K562 (cell line): ENCODE data around the gene GYG2. TPM values are rescaled to one million over a fixed set of nuclear protein-coding genes. Genes with fewer than 3 reads are reported as not detected.
A peak's percentile ranks its signal among the peaks of the same experiment; 100 is the strongest.

ENCODE experiments used
- CREB3 ChIP-seq: fragments of 450-650 bp; conservative IDR thresholded peaks from 2 replicates; pipeline ENCODE4 v1.6.1; 2016; ENCODE audit warnings: missing genetic modification characterization, low read depth, mild to moderate bottlenecking, missing compliant biosample characterization, moderate library complexity
- FOXA3 ChIP-seq, 2 experiments: fragments of 450-650 bp in 1 of 2; sonication (generic) in 1 of 2; formaldehyde crosslinking; IDR thresholded peaks in 1 of 2; conservative IDR thresholded peaks in 1 of 2; 2 replicates each; pipeline versions ENCODE4 v1.4.0 to v1.8.0; 2020 to 2022; ENCODE audit warnings: mild to moderate bottlenecking in 2 of 2, missing genetic modification reagents in 1 of 2
- KDM2B ChIP-seq: fragments of 250-450 bp; sonication (Bioruptor Pico); IDR thresholded peaks from 2 replicates; pipeline ENCODE4 v1.8.0; 2021; ENCODE audit warnings: mild to moderate bottlenecking, moderate library complexity
- MCM5 ChIP-seq: fragments of 450-650 bp; IDR thresholded peaks from 2 replicates; pipeline ENCODE4 v1.6.1; 2016; ENCODE audit warnings: low read depth
- NEUROD1 ChIP-seq: fragments of 150-350 bp; IDR thresholded peaks from 2 replicates; pipeline ENCODE4 v1.6.1; 2014; ENCODE audit warnings: borderline replicate concordance, low read length, low read depth; ENCODE audit not compliant: partially characterized antibody
- PHB2 ChIP-seq: fragments of 450-650 bp; IDR thresholded peaks from 2 replicates; pipeline ENCODE4 v1.6.1; 2017; ENCODE audit warnings: low read depth
- USF1 ChIP-seq: sonication (generic); formaldehyde crosslinking; IDR thresholded peaks from 2 replicates; pipeline ENCODE4 v1.9.0; 2022; ENCODE audit warnings: mild to moderate bottlenecking, missing genetic modification reagents
- ZBTB11 ChIP-seq, 3 experiments: fragments of 200-800 bp in 1 of 3; fragments of 250-450 bp in 1 of 3; fragments of 450-650 bp in 1 of 3; sonication (Bioruptor Pico) in 1 of 3; sonication (Bioruptor generic) in 1 of 3; formaldehyde crosslinking in 1 of 3; IDR thresholded peaks; 2 replicates each; pipeline versions ENCODE4 v1.6.1 to v1.8.0; 2016 to 2022; ENCODE audit warnings: mild to moderate bottlenecking in 2 of 3, missing genetic modification characterization in 2 of 3, missing compliant biosample characterization in 1 of 3, moderate library complexity in 1 of 3
- ZNF212 ChIP-seq: fragments of 450-650 bp; formaldehyde crosslinking; IDR thresholded peaks from 2 replicates; pipeline ENCODE4 v1.4.0; 2020; ENCODE audit warnings: mild to moderate bottlenecking
- polyA plus RNA-seq, 8 experiments: library from polyadenylated mRNA; depleted of rRNA in 4 of 8; stranded (reverse) in 5 of 8; unstranded in 3 of 8; fragments of >200 nt; fragmentation: Nextera tagmentation in 2 of 8; fragmentation: Illumina TruSeq in 1 of 8; extraction: Ambion mirVana in 2 of 8; extraction: Trizol in 1 of 8; gene quantifications; 2 replicates each; pipeline versions ENCODE4 v1.2.1 to v1.2.3, GENCODE V29; 2011 to 2014; ENCODE audit warnings: inconsistent platforms in 1 of 8, missing spikeins in 1 of 8
- total RNA-seq, 7 experiments: library from RNA; depleted of rRNA in 6 of 7; stranded (reverse); fragments of >200 nt in 6 of 7; fragmentation: Illumina TruSeq in 2 of 7; extraction: Trizol in 2 of 7; gene quantifications; 2 replicates each; pipeline versions ENCODE4 v1.2.1 to v1.2.3, GENCODE V29; 2011 to 2021; ENCODE audit warnings: low replicate concordance in 1 of 7
- TF ChIP-seq, protein P1 (sequence below): fragments of 250-450 bp; sonication (Bioruptor Pico); IDR thresholded peaks from 2 replicates; pipeline ENCODE4 v1.5.0; 2020; ENCODE audit warnings: mild to moderate bottlenecking, borderline replicate concordance
- TF ChIP-seq, protein P2 (sequence below): fragments of 250-450 bp; sonication (Bioruptor Pico); IDR thresholded peaks from 2 replicates; pipeline ENCODE4 v1.5.0; 2021

Gene GYG2
- total and polyA plus RNA-seq, 9 of the 15 experiments (the other 6 are each of a cell fraction or from before 2014, with no cell fraction given), result 0.24 to 4.4 (median 2.9) TPM

- TF ChIP-seq, protein P1, sequence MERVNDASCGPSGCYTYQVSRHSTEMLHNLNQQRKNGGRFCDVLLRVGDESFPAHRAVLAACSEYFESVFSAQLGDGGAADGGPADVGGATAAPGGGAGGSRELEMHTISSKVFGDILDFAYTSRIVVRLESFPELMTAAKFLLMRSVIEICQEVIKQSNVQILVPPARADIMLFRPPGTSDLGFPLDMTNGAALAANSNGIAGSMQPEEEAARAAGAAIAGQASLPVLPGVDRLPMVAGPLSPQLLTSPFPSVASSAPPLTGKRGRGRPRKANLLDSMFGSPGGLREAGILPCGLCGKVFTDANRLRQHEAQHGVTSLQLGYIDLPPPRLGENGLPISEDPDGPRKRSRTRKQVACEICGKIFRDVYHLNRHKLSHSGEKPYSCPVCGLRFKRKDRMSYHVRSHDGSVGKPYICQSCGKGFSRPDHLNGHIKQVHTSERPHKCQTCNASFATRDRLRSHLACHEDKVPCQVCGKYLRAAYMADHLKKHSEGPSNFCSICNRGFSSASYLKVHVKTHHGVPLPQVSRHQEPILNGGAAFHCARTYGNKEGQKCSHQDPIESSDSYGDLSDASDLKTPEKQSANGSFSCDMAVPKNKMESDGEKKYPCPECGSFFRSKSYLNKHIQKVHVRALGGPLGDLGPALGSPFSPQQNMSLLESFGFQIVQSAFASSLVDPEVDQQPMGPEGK (CRISPR knock-in tag), result no peak
- TF ChIP-seq CREB3 (tag) (no peak), KDM2B (no peak), MCM5 (no peak), PHB2 (no peak), NEUROD1 (no peak), ZNF212 (CRISPR knock-in tag) (no peak), ZBTB11 (CRISPR knock-in tag; IDR thresholded peaks at IDR 0.05) (no peak), USF1 (CRISPR knock-in tag) (no peak), FOXA3 (CRISPR knock-in tag; conservative IDR thresholded peaks at IDR 0.05 in 1 of 2, IDR thresholded peaks at IDR 0.05 in 1 of 2) (peak in 1 of 2 experiments; percentile 41; a peak in 1 of 4 replicates)
- TF ChIP-seq, protein P2, sequence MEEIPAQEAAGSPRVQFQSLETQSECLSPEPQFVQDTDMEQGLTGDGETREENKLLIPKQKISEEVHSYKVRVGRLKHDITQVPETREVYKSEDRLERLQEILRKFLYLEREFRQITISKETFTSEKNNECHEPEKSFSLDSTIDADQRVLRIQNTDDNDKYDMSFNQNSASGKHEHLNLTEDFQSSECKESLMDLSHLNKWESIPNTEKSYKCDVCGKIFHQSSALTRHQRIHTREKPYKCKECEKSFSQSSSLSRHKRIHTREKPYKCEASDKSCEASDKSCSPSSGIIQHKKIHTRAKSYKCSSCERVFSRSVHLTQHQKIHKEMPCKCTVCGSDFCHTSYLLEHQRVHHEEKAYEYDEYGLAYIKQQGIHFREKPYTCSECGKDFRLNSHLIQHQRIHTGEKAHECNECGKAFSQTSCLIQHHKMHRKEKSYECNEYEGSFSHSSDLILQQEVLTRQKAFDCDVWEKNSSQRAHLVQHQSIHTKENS (CRISPR knock-in tag), result no peak
These were observed 72.8 kb downstream of the GYG2 start (continued) for GRCh38 chrX:2901367-2902036.
